ENCODE data around the gene CCDC91. TPM values are rescaled to one million over a fixed set of nuclear protein-coding genes. Genes with fewer than 3 reads are reported as not detected.

The CCDC91 gene
- total RNA-seq, 4 donors from 2014 or later, result 48.6 to 95.3 (median 52.1) TPM

GRCh38 chr12:28222081-28222700 lies 31.9 kb downstream of the CCDC91 start:
- no peak for TF ChIP-seq CTCF (IDR thresholded peaks at IDR 0.05; ENCODE audit: low read depth)

- no peak for TF ChIP-seq CTCF (IDR thresholded peaks at IDR 0.05; ENCODE audit: low read depth)
Measured at GRCh38 chr12:28223025-28223554, 32.8 kb downstream of the CCDC91 start.

GRCh38 chr12:28223858-28224257 lies 33.6 kb downstream of the CCDC91 start:
- no peak for TF ChIP-seq CTCF (IDR thresholded peaks at IDR 0.05; ENCODE audit: low read depth)

DNA sequence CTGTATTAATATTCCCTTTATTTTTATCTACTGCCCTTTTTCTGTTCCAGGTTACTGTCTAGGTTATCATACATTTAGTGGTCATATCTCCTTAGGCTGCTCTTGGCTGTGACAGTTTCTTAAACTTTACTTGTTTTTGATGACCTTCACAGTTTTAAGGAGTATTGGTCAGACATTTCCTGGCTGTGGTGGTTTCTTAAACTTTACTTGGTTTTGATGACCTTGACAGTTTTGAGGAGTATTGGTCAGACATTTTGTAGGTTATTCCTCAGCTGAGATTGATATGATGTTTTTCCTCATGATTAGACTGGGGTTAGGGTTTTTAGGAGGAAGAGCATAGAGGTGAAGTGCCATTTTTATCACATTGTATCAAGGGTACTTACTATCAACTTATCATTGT lies 36.4 kb downstream of the CCDC91 start:
- no peak for TF ChIP-seq CTCF (IDR thresholded peaks at IDR 0.05; ENCODE audit: low read depth)

DNA sequence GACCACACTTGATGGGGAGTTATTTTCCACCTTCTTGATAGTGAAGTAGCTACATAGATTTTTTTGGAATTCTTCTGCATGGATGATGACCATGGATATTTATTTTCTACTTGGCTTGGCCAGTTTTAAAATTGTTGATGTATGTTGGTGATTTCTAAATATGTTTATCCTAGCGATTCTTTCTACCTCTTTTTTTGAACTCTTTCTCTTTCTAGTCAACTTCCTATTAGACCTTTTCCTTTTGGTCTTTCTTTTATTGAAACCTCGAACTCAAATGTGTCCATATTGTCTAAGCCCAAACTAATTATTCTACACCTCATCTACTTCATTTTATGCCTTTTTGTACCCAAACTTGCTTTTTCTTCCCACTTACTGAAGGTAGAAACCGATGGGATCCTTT lies 37.0 kb downstream of the CCDC91 start:
- no peak for TF ChIP-seq CTCF (IDR thresholded peaks at IDR 0.05; ENCODE audit: low read depth)

DNA sequence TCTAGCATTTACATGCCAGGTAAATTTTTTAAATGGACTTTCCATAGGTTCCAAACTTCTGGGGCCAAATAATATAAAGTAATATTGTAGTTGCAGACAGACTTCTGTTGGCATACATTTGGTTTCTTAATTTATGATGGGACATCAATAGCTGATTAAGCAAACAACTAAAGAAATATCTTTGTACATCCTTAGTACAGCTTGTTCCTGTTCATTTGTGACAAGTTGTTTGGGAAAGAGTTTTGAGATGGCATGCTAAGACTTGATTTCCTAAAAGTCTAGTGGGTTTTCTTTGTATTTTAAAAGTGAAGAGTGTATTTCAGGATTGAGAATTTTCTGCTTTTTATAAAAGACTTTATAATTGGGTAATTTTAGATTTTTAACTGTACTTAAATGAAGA lies 41.0 kb downstream of the CCDC91 start:
- TF ChIP-seq CTCF (IDR thresholded peaks at IDR 0.05; ENCODE audit: low read depth), result no peak

DNA sequence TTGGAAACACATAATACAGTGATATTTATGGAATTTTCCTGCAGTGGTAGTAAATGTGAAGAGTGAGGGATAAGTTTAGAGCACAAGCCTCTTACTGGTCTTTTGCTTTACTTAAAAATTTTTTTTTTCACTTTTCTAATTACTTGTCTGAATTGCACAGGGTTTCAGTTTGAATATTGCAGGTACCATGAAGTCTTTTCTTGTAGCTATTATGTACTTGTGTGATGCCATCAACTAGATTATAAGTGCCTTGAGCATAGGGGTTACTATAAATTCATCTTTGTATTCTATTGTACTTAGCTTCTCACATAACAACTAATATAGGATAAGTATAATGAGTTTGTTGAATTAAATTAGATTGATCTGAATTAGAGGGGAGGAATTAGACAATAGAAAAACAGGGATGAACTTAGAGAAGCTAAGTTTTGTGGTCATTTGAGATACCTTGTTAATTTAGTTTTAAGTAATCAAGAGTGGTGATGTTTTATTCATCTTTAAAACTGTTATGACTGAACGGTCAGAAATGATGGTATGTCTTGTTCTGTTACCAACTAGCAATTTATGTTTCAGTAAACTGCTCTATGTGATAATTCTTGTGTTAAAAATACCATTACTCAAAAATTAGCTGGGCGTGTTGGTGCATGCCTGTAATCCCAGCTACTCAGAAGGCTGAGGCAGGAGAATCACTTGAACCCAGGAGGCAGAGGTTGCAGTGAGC lies 42.1 kb downstream of the CCDC91 start:
- no peak for TF ChIP-seq CTCF (IDR thresholded peaks at IDR 0.05; ENCODE audit: low read depth)

Data from subcutaneous adipose tissue (tissue), 4 donors.